ENCODE data around the gene IL5. TPM values are rescaled to one million over a fixed set of nuclear protein-coding genes. Genes with fewer than 3 reads are reported as not detected.

The IL5 gene
- total RNA-seq, 8 experiments from 2014 or later: 0.33 to 2.7 TPM; not detected in 6

DNA sequence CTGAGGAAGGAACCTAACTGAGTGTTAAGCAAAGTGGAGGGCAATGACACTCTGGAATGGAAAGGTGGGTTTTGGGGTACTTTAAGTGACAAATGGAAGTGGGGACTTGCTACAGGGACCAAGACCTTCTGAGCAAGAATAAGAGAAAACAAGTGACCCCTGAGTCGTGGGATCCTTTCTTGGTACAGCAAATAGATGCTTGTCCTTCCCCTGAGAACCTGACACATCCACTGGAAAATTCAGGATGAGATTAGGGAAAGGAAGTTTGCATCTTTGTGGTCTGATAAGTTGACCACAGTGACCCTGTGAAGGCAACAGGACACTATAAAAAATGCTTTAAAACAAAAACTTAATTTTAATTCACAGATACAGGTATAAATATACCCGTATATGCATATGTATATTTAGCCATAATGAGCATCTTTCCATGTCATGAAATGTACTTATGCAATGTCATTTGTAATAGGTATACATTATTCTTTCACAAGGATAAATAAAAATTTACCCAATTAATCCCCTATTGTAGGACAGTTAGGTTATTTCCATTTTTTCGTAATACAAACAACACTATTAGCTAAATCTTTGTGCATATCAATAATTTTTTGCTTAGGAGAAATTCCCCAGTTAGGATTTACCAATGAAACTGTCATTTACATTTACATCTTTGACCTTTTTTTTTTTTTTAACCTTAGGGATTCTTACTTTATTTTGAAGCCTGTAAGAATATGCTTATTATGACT is 50.8 kb downstream of the IL5 start:
- in situ Hi-C loops (cut with MboI; ENCODE audit: low pct_unique_long_range_greater_than_20kb in 2 of 9, low sequenced_read_pairs in 9 of 9, unreplicated experiment in 9 of 9): loop anchor here in 1 of 9 experiments (25.0 kb wide), 1 partner anchor 105 kb away; no protein-coding TSS in a partner anchor
- 40 to 100% (median 69%) methylated on average over 1 to 3 of the region's 3 CpGs; no CpG with 5 or more reads in 1 of the 10 experiments for WGBS, 10 experiments
- Histone ChIP-seq H3K4me1 (replicated peaks in 1 of 2) (peaks cover 0 to 15% of the 10 kb centered on the region in 2 donors), H3K27ac (no peak overlapping the region), H3K4me3 (no peak overlapping the region)
- ATAC-seq (replicated peaks in 6 of 8): no peak

Other genes starting within 250 kb of the IL5 start
- 1 to 10 TPM in 5 of 8 experiments, under 1 TPM in 3; 0.46 to 2.6 (median 1.4) TPM for gene SLC22A4, start 249.1 kb downstream of the IL5 start, total RNA-seq
- gene SLC22A5, start 173.8 kb downstream of the IL5 start, total RNA-seq: 1 to 10 TPM; 1.1 to 7.0 (median 3.1) TPM
- gene IRF1, start 52.7 kb downstream of the IL5 start, total RNA-seq: 10 to 100 TPM in 4 of 8 experiments, 1 to 10 TPM in 4; 1.4 to 29.2 (median 9.0) TPM
- gene RAD50, start 13.5 kb upstream of the IL5 start, total RNA-seq: 10 to 100 TPM in 7 of 8 experiments, 1 to 10 TPM in 1; 9.9 to 66.4 (median 16.1) TPM
- gene IL13, start 114.7 kb upstream of the IL5 start, total RNA-seq: 1 to 10 TPM in 1 of 8 experiments, under 1 TPM in 3, not detected in 4; 0.14 to 1.1 (median 0.37) TPM
- not detected for gene IL4, start 130.5 kb upstream of the IL5 start, total RNA-seq
- 10 to 100 TPM; 11.1 to 65.8 (median 41.6) TPM for gene KIF3A, start 194.0 kb upstream of the IL5 start, total RNA-seq
- gene CCNI2, start 203.9 kb upstream of the IL5 start, total RNA-seq: 1 to 10 TPM in 6 of 8 experiments, under 1 TPM in 2; 0.27 to 7.0 (median 3.8) TPM
- gene SEPTIN8, start 233.7 kb upstream of the IL5 start, total RNA-seq: 10 to 100 TPM; 22.9 to 59.2 (median 33.4) TPM